ENCODE results near the gene PPP1R15B.

The PPP1R15B gene

GRCh38 chr1:204384636-204385352, 26.8 kb downstream of the PPP1R15B start:
- DNase-seq (ENCODE audit: low read depth): no peak
- no peak for TF ChIP-seq CTCF (conservative IDR thresholded peaks at IDR 0.05; ENCODE audit: low read depth, low read length)

GRCh38 chr1:204383163-204383904, 28.3 kb downstream of the PPP1R15B start:
- no peak overlapping the region for H3K4me3 ChIP-seq (ENCODE audit: low read length)
- TF ChIP-seq CTCF (conservative IDR thresholded peaks at IDR 0.05; ENCODE audit: low read depth, low read length): no peak
- no peak for DNase-seq (ENCODE audit: low read depth)

More at GRCh38 chr1:204384636-204385352, 26.8 kb downstream of the PPP1R15B start:
- no peak overlapping the region for H3K4me3 ChIP-seq (ENCODE audit: low read length)

GRCh38 chr1:204382714-204383083, 28.9 kb downstream of the PPP1R15B start:
- no peak for TF ChIP-seq CTCF (conservative IDR thresholded peaks at IDR 0.05; ENCODE audit: low read depth, low read length)
- DNase-seq (ENCODE audit: low read depth): no peak
- H3K4me3 ChIP-seq (ENCODE audit: low read length): no peak overlapping the region

- H3K4me3 ChIP-seq (ENCODE audit: low read length): no peak overlapping the region
- no peak for TF ChIP-seq CTCF (conservative IDR thresholded peaks at IDR 0.05; ENCODE audit: low read depth, low read length)
- DNase-seq (ENCODE audit: low read depth): no peak
Measured at GRCh38 chr1:204380293-204380831, 31.3 kb downstream of the PPP1R15B start.

GRCh38 chr1:204377800-204378668, 33.6 kb downstream of the PPP1R15B start:
- TF ChIP-seq CTCF (conservative IDR thresholded peaks at IDR 0.05; ENCODE audit: low read depth, low read length): no peak
- peak overlapping the region; percentile 65 for H3K4me3 ChIP-seq (ENCODE audit: low read length)
- DNase-seq (ENCODE audit: low read depth): no peak

GRCh38 chr1:204376919-204377799, 34.5 kb downstream of the PPP1R15B start:
- DNase-seq (ENCODE audit: low read depth): no peak
- no peak for TF ChIP-seq CTCF (conservative IDR thresholded peaks at IDR 0.05; ENCODE audit: low read depth, low read length)
- peak overlapping the region; percentile 65 for H3K4me3 ChIP-seq (ENCODE audit: low read length)
